CD4-positive, alpha-beta T cell treated with Interleukin-1 beta for 1 hour (primary cell): Measurements from ENCODE around the gene DENND4B.

ENCODE experiments used
- DNase-seq, 2 donors: peaks; one replicate each; pipeline ENCODE4 v3.0.0-alpha.2; 2020 to 2022

Gene DENND4B

DNA sequence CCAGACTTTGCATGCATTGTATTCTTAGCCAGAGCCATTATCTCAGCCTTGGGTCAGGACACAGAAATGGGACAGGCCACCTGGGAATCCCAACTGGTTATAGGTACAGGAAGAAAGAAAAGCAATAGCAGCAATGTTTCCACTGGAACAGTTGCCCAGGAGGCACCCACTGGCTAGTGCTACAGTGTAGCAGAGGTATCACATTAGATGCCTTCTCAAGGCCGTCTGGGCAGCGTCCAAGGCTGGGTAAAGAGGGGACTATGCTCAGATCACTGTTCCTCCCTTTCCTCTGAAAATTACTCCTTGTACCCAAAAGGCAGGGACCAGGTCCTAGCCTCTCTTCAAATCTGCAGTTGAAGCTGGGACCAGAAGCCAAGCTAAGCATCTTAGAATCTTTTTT is 23.8 kb upstream of the DENND4B start:
- DNase-seq = no peak

DNA sequence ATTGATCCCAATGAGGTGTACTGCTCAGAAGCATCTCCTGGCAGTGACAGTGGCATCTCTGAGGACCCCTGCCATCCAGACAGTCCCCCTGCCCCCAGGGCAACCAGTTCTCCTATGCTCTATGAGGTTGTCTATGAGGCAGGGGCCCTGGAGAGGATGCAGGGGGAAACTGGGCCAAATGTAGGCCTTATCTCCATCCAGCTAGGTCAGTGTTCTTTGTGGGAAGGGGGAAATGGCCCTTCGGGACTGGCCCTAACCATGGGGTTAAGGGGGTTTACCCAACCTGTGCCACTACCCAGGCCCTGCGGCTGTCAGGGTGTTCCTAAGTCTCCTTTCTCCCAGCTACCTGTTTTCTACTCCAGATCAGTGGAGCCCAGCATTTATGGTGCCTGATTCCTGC is 22.5 kb upstream of the DENND4B start:
- DNase-seq = no peak

DNA sequence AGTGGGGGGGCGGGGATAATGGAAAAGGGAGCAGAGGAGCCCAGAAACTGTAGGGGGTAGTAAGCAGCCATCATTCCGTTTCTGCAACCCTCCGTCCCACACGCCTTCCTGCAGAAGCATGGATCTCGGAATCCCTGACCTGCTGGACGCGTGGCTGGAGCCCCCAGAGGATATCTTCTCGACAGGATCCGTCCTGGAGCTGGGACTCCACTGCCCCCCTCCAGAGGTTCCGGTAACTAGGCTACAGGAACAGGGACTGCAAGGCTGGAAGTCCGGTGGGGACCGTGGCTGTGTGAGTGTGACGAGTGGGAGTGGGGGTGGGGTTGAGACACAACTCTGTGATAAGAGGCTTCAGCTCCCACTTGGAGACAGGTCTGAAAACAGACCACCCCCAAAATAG is 21.9 kb upstream of the DENND4B start:
- no peak for DNase-seq

DNA sequence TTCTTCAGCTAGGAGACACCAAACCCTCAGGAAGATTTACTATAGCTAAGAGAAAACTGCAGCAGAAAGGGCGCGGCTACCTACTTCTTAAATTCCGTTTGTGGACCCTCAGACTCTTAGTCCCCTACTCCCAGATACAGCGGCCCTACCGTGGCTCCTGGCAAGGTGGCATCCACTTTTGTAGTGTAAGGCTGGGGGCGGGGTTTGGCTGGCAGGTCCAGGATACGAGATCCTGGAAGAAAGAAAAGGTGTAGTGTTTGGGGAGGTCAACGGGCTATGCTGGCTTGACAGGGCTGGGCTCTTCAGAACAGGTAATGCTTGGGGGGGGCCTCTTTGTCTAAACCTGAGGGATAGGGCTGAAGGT is 21.5 kb upstream of the DENND4B start:
- DNase-seq = no peak

DNA sequence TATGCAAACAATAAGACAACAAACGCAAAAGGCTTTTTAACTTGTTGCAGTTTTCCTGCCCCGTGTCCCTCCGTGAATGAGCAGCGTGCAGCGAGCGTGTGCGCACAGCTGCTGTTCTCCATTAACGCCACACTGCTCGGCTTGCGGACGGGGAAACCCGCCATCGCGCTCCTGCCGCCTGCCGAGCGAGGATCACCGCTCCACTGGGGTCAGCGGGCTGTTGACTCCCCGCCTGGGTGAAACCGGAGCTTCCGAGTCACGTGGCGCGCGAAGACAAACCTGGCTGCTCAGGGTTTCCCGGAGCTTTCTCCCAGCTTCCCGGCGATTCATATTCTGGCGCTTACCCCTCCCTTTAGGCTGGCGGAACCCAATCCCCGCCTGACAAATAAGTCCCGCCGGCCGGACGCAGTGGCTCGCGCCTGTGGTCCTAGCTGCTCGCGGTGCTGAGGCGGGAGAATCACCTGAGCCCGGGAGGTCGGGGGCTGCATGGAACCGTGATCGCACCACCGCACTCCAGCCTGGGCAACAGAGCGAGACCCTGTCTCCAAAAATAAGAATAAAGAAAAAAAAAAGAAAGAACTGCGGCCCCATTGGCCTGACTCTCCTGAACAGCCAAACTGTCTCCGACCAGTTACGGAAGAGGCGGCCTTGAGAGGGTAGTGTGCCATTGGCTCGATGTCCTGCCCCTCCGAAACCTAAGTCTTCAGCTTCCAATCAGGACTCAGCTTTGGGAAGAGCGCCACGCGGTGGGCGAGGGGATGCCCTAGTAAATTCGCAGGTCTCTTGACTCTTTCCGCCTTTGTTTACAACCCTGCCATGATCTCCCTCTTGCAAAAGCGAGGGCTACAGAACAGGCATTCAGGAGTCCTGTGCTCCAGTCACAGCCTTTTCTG is 20.8 kb upstream of the DENND4B start, which contains the start of gene CREB3L4:
Gene CREB3L4 (plus strand): TSS at position 796 of the 893 bp plus-strand sequence. CDS start 624 bp downstream, outside the sequence.
- DNase-seq = peak; percentile 90

DNA sequence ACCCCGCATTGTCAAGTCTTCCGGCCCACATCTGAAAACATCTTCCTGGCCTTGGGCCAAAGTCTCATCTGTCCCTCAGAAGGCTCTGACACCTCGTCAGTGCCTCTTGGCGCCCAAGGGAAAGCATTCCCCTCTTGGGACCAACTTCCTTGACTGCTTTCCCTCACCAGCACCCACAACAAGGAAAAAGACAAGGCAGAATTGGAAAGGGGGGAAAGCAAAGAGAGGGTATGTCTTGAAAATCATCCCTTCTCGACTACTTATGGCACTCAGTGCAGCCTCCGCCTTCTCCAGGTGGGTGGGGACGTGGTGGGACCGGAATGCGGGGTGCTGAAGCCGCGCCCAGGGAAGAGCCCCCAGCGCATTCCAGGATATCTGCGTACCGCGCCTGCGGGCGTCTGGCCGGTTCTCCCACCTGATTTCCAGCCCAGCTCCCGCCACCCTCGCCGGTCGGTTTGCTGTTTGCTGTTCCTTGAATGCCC is 17.4 kb upstream of the DENND4B start:
- DNase-seq = no peak

DNA sequence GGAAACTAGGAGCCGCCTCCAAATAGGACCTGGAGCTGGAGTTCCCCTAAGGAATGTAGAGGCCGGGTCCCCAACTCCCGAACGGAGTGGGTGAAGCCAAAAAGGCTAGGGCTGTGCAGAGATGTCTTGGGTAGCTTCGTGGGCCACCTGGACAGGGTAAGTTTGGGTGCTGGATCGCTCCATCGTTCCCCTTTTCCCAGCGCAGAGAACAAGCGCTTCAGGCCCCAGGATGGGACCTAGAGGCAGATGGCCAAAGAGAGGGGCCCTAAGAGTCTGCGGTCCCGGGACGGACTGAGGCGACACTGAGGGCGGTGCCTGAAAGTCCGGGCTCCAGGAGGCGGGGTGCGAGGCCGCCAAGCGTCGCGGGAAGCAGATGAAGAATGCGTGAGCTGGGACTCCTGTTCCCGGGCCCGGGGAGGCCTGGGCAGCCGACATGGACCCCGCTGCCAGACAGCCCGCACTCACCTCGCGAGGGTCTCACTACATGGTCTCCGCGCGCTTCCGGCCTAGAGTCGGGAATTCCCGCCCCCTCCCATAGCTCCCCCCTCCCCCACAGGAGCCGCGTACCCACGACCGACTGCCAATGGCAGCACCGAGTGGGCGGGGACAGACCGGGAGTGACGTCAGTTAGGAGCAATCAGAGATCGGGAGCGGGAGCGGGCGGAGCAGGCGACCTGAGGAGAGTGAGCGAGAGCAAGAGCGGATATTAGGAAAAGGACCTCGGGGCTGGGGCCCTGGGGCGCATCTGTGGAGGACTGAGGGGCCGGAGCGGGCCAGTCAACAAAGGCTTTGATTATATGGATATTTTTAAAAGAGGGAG is 16.7 kb upstream of the DENND4B start, which contains the start of gene SLC39A1:
Gene SLC39A1 (minus strand): TSS at position 508 of the 820 bp plus-strand sequence. CDS start 822 bp downstream, outside the sequence.
- DNase-seq = peak; percentile 92 to 93

DNA sequence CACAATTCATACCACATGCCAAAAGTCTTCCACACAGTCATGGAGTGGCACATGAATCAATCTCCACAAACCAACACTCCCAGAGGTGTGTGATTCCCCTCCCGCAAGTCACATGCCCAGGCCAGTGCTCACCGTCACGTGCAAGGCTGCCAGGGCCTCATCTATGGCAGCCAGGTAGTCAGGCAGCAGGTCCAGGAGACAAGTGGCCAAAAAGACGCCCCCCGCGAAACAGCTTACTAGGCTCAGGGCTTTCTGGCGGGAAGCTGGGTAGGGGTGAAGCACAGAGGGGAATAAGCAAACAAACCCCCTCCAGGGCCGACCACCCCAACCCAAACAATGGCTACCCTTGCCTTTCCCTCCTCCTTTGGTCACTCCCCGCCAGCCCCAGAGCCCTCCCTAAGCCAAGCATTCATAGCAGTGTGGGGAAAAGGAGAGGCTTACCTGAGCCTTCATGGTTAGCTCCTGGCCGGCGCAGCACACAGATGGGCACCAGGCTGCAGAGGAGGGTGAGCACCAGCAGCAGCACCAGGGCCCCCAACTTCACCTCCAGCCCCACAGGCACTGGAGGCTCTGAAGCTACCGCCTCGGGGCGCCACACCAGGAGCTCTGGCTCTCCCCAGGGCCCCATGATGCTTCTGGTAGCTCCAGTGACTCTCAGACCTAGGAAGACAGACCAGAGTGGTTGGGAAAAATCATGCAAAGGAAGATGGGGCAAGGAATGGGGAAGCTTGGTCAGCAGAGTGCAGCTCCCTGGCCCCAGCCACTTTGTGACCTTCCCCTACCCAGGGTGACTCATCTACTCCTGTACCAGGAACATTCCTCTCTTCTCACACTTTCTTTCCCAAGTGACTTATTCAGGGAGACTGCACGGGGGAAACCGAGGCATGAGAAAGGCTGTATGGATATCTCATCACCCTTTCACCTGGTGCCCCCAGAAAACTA is 15.8 kb upstream of the DENND4B start:
- DNase-seq = peak in 1 of 2 donors; percentile 34

DNA sequence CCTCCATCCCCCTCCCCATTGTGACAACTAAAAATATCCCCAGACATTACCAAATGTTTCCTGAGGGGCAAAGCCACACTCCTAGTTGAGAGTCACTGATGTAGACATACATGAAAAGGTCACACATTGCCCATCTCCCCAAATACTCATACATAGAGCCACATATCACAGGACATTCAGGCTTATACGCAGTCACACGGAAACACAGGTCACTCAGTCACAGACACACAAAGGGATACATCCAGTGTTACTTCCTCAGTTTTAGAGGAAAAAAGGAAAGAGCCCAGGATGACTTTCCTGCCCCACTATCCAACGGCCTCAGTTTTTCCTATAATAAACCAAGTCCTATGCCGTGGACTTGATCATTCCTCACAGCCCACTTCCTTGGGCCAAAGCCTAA is 14.9 kb upstream of the DENND4B start:
- no peak for DNase-seq

DNA sequence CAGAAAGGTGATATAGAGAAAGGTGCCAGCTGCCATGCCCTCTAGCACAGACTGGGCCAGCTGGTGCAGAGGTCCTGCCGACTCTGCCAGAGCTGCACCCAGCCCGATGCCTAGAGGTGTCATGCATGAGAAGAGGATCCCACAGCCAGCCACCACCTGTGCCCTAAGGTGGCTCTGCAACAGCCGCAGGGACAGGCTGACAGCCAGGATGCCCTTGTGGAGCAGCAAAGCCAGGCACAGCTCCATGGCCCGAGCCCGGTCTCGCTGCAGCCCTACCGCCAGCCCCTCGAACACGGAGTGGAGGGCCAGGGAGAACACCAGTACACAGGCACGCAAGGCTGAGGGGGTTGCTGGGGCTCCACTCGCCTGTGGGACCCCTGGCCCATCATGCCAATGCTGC is 13.7 kb upstream of the DENND4B start:
- DNase-seq = no peak

DNA sequence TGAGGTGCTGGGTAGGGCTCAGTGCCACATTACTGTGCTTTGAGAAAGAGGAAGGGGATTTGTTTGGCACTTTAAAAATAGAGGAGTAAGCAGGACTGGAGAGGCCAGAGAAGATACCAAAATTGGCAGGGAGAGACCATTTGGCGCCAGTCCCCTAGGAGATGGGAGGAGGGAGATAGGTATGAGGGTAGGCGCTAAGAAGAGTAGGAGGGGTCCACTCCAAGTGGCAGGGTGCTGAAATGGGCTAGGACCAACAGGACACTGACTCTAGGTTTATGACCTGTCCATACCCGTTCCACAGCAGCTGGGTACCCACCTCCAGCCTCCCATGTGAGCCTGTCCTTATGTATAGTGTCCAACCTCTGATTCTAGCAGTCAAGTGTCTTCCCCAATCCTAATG is 12.9 kb upstream of the DENND4B start:
- no peak for DNase-seq

DNA sequence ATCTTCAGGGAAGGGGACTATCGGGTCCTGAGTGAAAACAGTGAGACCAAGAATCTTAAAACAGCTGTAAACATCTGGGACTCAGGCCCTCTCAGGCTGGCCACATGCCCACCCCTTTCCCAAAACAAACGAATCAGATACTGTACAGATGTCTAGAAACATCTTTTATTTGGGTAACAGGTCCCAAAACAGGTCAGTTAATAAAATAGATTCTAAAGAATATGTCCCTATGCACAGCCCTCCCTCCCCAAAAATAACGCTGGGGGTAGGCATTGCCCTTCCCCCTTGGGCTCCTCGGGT is 12.4 kb upstream of the DENND4B start:
- no peak for DNase-seq

DNA sequence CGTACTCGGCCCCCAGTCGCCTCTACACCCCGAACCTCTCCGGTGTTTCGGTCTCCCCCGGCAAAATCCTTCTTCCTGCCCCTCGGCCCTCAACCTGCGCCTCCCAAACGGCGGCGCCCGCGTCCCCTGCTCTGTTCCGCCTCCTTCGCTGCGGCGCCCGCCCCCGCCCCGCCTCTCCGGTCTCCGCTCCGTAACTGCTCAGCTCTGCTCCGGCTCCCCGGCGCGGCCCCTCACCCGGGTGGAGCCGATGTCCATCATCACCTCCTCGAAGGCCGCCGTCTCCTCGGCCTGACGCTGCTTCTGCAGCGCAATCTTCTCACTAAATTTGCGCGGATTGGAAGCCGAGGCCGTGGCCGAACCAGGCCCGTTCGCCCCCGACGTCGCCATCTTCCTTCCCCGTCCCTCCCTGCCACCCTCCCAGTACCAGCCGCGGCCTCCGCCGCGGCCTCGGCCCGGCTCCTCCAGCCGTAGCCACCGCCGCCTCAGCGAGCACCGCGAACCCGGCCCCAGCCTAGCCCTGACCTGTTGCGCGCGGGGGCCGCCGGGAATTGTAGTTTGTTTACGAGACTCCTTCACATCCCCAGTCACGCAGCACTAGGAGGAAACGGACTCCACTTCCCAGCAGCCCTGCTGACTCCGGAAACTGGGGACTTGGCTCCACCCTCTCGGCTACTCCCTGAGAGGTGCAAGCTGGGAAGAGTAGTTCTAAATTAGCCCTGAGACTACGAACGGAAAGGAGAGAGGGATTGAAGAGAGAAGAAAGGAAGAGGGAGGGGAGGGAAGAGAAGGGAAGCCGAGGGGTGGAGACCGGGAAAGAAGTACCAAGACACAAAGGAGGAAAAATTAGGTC is 11.8 kb upstream of the DENND4B start, which contains the start of gene CRTC2:
Gene CRTC2 (minus strand): TSS at position 502 of the 850 bp plus-strand sequence. CDS start 115 bp downstream, at position 387.
- DNase-seq = peak; percentile 98

DNA sequence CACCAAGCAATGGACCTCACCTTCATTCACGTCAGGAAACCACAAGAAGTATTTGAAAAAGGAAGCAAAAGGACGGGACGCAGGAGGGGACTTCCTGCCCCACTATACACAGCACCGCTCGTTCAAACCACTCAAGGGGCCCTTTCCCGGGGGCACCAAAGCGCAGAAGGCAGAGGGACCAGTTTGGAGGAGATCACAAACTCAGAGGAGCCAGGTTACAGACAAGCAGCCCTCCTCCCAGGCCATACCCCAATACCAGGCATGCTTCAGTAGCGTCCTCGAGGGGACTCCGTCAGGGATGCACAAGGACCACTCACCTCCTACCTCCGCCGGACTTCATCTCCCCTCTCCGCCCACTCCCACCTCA is 11.2 kb upstream of the DENND4B start:
- DNase-seq = peak; percentile 32 to 64

DNA sequence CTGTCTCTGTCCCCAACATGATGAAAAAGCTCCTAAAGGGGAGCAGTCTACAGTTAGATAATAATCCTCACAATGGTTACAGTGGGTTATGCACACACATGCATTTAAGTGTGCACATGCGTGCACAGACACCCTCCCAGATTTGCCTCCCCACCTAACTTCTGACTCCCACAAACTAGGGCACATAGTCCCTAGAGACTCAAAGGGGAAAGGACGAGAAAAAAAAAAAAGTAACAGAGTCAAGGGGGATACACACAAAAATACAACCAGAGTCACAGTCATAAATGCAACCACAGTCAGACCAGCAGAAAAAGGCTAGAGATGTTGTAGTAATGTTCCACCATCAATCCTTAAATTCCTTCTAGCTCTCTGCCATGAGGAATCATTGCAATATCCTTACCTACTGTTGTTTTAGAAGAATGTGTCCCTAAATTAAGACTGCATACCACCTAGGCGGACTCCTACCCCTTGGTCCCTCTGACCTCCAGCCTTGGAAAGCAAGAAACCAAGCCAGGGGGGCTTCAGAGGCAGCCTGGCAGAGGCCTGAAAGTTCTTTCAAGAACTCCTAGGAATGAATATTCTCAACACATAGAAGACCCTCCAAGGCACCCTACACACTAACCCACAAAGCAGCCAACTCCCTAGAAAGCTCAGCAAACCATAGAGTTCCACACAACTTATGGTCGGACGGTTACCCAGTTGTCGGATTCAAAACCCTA is 10.6 kb upstream of the DENND4B start:
- DNase-seq = no peak

DNA sequence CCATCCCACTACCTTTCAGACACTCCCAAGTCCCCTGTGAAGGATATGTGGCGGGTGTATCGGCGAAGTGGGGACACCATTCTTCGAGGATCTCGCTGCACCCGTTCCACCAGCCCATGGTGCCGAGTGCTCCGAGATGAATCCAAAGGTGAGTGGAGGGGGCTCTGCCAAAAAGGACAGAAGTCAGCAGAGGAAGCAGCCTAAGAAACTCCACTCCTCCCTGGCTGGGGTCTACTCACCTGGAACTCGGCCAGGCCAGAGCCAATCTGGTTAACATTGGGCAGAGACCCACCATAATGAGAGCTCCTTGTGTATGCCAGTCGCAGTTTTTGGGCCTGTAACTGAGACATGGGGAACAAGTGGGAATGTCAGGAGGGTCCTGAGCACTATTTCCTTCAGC is 8.3 kb upstream of the DENND4B start:
- DNase-seq = no peak

DNA sequence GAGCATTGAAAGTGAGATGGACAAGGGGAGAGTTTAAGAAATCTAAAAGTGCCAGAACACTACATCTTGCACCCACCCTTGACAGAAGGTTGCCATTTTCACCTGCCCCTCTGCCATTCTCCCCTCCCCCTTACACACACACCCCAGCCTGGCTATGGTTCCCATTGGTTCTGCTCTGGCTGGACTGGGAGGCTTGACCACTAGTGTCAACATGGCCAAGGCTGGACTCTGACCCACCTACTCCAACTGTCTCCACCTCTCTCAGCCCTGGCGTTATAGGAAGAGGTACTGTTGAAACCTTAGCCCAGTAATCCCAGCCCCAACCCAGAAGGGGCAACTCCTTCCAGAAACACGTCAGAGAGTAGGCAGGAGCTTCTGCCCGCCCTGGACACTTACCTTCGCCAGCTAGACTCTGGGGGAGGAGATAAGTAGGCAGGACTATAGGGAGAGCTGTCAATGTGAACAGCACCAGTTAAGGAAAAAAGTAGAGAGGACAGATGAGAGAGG is 7.4 kb upstream of the DENND4B start:
- no peak for DNase-seq

DNA sequence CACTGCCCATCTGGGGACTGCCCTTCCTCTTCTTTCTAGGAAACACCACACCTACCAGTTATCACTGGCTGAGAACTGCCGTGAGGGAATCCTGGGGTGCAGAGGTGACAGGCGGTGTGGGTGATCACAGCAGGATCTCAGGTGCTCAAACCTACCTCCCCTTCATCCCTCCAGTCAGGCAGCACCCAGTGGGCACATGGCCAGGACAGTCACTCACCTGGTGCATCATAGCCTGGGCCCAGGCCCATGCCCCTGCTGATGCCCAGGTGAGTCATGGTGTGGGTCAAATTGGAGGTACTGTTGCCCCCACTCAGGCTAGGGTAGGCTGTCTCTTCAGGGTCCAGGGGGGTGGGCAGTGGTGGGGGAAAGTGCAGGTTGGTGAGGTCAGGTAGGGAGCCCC is 5.3 kb upstream of the DENND4B start:
- no peak for DNase-seq

DNA sequence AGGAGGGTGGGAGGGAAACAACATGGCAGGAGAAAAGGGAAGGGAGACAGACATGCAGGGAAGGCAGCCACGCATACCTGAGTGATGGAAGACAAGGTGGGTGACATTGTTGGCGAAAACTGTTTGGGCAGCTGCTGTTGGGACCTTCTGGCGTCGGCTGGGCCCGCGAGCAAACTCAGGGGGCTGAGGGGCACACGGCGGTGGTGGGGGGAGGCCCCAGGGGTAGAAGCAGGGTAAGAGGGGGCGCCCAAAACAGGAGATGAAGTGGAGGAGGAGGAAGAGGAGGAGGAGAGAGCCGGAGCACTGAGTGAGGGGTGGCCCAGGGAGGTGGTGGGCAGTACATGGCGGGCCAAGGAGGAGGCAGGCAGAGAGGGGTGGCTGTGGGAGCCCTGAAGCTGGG is 4.7 kb upstream of the DENND4B start:
- no peak for DNase-seq

DNA sequence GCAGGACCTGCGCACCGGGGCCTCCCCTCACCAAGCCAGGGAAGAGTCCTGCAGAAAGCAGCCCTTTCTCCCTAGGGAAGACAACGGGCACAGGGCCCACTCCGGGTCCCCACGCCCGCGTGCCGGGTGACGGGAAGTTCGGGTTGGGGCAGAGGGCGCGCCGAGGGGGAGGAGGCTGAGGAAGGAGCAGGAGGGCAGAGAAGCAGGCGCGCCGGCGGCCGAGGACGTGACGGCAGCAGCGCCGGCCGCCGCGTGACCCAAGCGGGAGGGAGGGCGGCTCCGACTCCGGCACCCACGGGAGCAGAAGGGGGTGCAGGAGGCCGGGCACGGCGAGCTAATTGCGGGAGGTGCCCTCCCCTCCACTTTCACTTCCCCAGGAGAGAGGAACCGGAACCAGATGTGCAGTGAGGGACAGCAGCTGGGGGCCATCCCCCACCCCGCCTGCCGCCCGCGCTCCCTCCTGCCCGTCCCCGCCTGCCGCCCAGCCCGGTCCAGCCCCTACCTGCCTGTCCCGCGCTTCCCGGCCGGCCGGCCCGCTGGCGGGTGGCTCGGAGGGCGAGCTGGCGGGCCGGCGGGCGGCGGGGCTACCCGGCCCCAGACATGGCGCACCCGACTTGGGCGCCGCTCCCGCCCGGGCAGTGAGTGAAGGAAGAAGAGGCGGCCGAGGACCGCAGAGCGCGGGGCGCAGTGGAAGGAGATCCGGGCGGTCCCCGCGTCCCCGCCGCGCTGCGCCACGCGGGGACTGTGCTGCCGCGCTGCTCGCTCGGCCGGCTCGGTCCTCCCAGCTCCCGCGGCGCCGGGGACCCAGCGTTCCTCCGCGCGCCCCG is 510 bp downstream of the DENND4B start:
- peak; percentile 83 to 94 for DNase-seq
